B cell (primary cell): ENCODE measurements around the gene NTM. TPM values are rescaled to one million over a fixed set of nuclear protein-coding genes. Genes with fewer than 3 reads are reported as not detected.

Experiments used
- ATAC-seq: fragments of 200-7000 bp; cut with Tn5 transposase; one replicate; pipeline ENCODE4 v1.10.0; 2021; ENCODE audit warnings: low read depth, mild to moderate bottlenecking, moderate number of reproducible peaks, moderate library complexity
- CTCF ChIA-PET: fragments of 350-600 bp; sonication (Branson Sonifier 250); formaldehyde crosslinking; loops from one replicate; lab custom pipeline; 2021; ENCODE audit warnings: antibody characterized with exemption, inconsistent platforms; lab: Charles Lee
- POLR2A ChIA-PET: fragments of 350-600 bp; sonication (Branson Sonifier 250); formaldehyde crosslinking; loops from one replicate; lab custom pipeline; 2021; ENCODE audit warnings: antibody characterized with exemption; lab: Charles Lee
- DNase-seq: peaks from one replicate; pipeline ENCODE4 v3.0.0; 2013
- H2AFZ ChIP-seq: 2 replicates; pipeline ENCODE4 v1.6.1; 2012; ENCODE audit warnings: mild to moderate bottlenecking, low read depth, low read length; ENCODE audit not compliant: insufficient read depth, poor library complexity, severe bottlenecking
- H3K27ac ChIP-seq, 2 donors: 1 replicate in 1 of 2; 2 replicates in 1 of 2; pipeline ENCODE4 v1.5.1; 2012 to 2013; ENCODE audit warnings: low read length in 2 of 2, mild to moderate bottlenecking in 2 of 2, moderate library complexity in 1 of 2
- H3K27me3 ChIP-seq, 4 experiments: fragments of 200-600 bp in 1 of 4; sonication (generic) in 1 of 4; replicated peaks in 1 of 4; 1 replicate in 2 of 4; 2 replicates in 2 of 4; pipeline versions ENCODE4 v1.6.1 to v1.7.0; 2013 to 2016; ENCODE audit warnings: low read length in 3 of 4, mild to moderate bottlenecking in 2 of 4, mixed read lengths in 1 of 4, moderate library complexity in 1 of 4; ENCODE audit not compliant: insufficient read depth in 4 of 4, control insufficient read depth in 3 of 4; ENCODE audit errors: control extremely low read depth in 1 of 4
- H3K36me3 ChIP-seq, 2 experiments: replicated peaks in 1 of 2; 1 replicate in 1 of 2; 2 replicates in 1 of 2; pipeline versions ENCODE4 v1.6.1 to v1.7.1; 2013; ENCODE audit warnings: low read length in 1 of 2; ENCODE audit not compliant: insufficient read depth in 2 of 2, control insufficient read depth in 1 of 2; ENCODE audit errors: control extremely low read depth in 1 of 2, extremely low read depth in 1 of 2
- H3K4me1 ChIP-seq, 2 donors: fragments of 200-600 bp in 1 of 2; sonication (generic) in 1 of 2; 1 replicate in 1 of 2; 2 replicates in 1 of 2; pipeline versions ENCODE4 v1.5.1 to v1.6.1; 2013 to 2017; ENCODE audit warnings: low read length in 2 of 2; ENCODE audit not compliant: control insufficient read depth in 2 of 2, insufficient read depth in 2 of 2
- H3K4me2 ChIP-seq: replicated peaks from 2 replicates; pipeline ENCODE3; 2012; ENCODE audit warnings: mild to moderate bottlenecking, low read depth, low read length; ENCODE audit not compliant: poor library complexity, severe bottlenecking
- H3K4me3 ChIP-seq, 5 experiments: fragments of 200-600 bp in 1 of 5; sonication (generic) in 1 of 5; 1 replicate in 3 of 5; 2 replicates in 2 of 5; pipeline versions ENCODE4 v1.5.1 to v1.7.0; 2011 to 2016; ENCODE audit warnings: low read length in 4 of 5, mild to moderate bottlenecking in 4 of 5, low read depth in 2 of 5, control low read depth in 1 of 5, moderate library complexity in 1 of 5; ENCODE audit not compliant: insufficient read depth in 1 of 5; ENCODE audit errors: control extremely low read depth in 1 of 5, extremely low read depth in 1 of 5
- H3K79me2 ChIP-seq: fragments of 200-600 bp; sonication (generic); one replicate; pipeline ENCODE4 v1.6.0; 2016; ENCODE audit warnings: low read length; ENCODE audit not compliant: control insufficient read depth, insufficient read depth
- H3K9ac ChIP-seq: fragments of 200-600 bp; sonication (generic); 2 replicates; pipeline ENCODE4 v1.6.1; 2017; ENCODE audit warnings: mild to moderate bottlenecking, low read length, moderate library complexity
- H3K9me3 ChIP-seq, 3 donors: one replicate each; pipeline versions ENCODE4 v1.6.1 to v1.7.1; 2013; ENCODE audit warnings: low read length in 2 of 3; ENCODE audit not compliant: control insufficient read depth in 2 of 3, insufficient read depth in 1 of 3; ENCODE audit errors: control extremely low read depth in 1 of 3
- H4K20me1 ChIP-seq: 2 replicates; pipeline ENCODE4 v1.6.0; 2012; ENCODE audit warnings: mild to moderate bottlenecking, low read length; ENCODE audit not compliant: insufficient read depth, control insufficient read depth, poor library complexity, severe bottlenecking
- H3K27ac Mint-ChIP-seq: one replicate; pipeline ENCODE4 v1.8.0; 2021; ENCODE audit warnings: mixed read lengths
- H3K27me3 Mint-ChIP-seq: one replicate; pipeline ENCODE4 v1.8.0; 2021; ENCODE audit warnings: mixed read lengths
- H3K4me1 Mint-ChIP-seq: one replicate; pipeline ENCODE4 v1.8.0; 2021; ENCODE audit warnings: mixed read lengths
- H3K4me3 Mint-ChIP-seq: one replicate; pipeline ENCODE4 v1.8.0; 2021; ENCODE audit warnings: mixed read lengths
- H3K9me3 Mint-ChIP-seq: one replicate; pipeline ENCODE4 v1.8.0; 2022; ENCODE audit warnings: mixed read lengths; ENCODE audit not compliant: insufficient read depth
- EZH2 ChIP-seq: IDR thresholded peaks from 2 replicates; pipeline ENCODE4 v1.6.1; 2012; ENCODE audit warnings: borderline replicate concordance, low read depth, mild to moderate bottlenecking, moderate library complexity, low read length; ENCODE audit not compliant: insufficient read depth, poor library complexity, severe bottlenecking
- WGBS: methylation state at CpG from one replicate; pipeline ENCODE4 v1.1.5; 2013; ENCODE audit warnings: missing lambda C conversion rate; ENCODE audit not compliant: insufficient coverage; 5-methylcytosine and 5-hydroxymethylcytosine counted together
- intact Hi-C: fragments of 100-400 bp; cut with micrococcal nuclease; formaldehyde crosslinking; loops from one replicate; pipeline ENCODE4 v1.10.0; 2022
- polyA plus RNA-seq: library from polyadenylated mRNA; depleted of rRNA; stranded (reverse); fragments of >200 nt; gene quantifications from 2 replicates; pipeline ENCODE4 v1.2.3, GENCODE V29; 2012
- total RNA-seq, 2 donors: library from RNA; stranded (reverse); fragments of 120-200 nt in 1 of 2; gene quantifications; 1 replicate in 1 of 2; 2 replicates in 1 of 2; pipeline versions ENCODE4 v1.2.3 to v1.2.4, GENCODE V29; 2013 to 2022
- TF ChIP-seq, protein P1 (sequence below): fragments of 200-600 bp; IDR thresholded peaks from one replicate; pipeline ENCODE4 v1.8.0; 2022; ENCODE audit warnings: antibody characterized with exemption, mild to moderate bottlenecking

NTM gene
- total and polyA plus RNA-seq, 2 donors (not counting 1 experiment from before 2014, with no cell fraction given), result not detected

DNA sequence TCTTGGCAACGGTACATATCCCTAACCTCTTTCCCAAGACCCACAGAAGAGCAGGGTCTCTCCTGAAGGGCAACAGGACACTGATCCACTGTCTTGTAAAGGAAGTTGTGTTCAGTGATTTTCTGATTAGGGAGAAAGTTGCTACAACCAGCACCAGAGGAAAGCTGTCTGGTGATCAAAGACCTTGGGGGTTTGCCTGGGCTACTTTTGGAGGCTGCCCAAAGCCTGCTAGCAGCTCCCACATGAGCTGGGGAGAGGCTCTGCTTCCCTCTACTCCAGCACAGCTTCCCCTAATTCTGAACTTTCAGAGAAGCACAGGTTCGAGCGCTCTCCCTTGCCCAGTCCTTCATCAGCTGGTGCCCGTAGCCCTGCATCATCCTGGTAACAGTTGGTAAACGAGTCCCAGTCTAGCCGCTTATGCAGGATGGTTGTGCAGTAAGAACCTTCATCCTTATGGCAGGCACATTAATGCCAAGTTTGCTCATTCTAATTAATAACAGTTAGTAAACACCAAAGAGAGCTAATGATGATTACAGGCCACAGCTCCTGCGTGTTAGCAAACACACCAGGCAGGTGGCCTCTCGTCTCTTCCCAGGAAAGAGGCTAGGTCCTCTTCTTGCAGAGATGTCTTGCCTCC lies 173.1 kb downstream of the NTM start:
- H3K27ac Mint-ChIP-seq, result no peak overlapping the region
- no peak overlapping the region for H3K4me2 ChIP-seq
- no peaks in the 10 kb centered on the region for H3K36me3 ChIP-seq
- ChIA-PET POLR2A (no interaction called here), CTCF (no interaction called here)
- no peak for TF ChIP-seq EZH2
- no peak overlapping the region for H3K27ac ChIP-seq
- WGBS, result 66% methylated on average over 6 of the region's 8 CpGs
- ATAC-seq (no peak), DNase-seq (no peak)
- intact Hi-C loops, result no loop called here
- H3K79me2 ChIP-seq, result no peaks in the 10 kb centered on the region
- H3K9me3 Mint-ChIP-seq, result no peaks in the 10 kb centered on the region
- H3K9ac ChIP-seq, result no peak overlapping the region
- no peak overlapping the region for H3K4me3 Mint-ChIP-seq
- no peak overlapping the region for H2AFZ ChIP-seq
- H3K4me3 ChIP-seq, result no peak overlapping the region
- no peaks in the 10 kb centered on the region for H3K27me3 ChIP-seq
- peaks cover 8% of the 10 kb centered on the region for H3K27me3 Mint-ChIP-seq
- peaks cover 0 to 2% (median 2%) of the 10 kb centered on the region in 3 donors for H3K9me3 ChIP-seq
- H3K4me1 Mint-ChIP-seq, result no peaks in the 10 kb centered on the region
- H4K20me1 ChIP-seq, result no peaks in the 10 kb centered on the region
- H3K4me1 ChIP-seq, result no peaks in the 10 kb centered on the region

DNA sequence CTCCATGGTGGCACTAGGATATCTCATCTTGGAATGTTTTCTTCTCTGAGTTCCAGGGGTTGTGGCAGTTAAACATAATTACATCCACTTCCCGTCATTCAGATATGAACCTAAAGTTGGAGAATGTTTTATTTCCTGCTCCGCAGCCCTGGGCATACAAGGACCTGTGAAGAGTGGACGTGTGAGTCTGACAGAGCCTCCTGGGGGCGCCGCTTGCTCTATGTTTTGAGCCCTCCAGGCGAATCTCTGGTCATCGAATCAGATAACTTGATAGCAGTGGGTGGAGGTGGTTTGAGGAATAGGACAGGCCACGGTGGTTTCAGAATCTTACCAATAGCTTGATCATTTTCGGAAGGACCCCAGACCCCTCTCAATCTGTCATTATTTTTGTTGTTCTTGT lies 174.2 kb downstream of the NTM start:
- TF ChIP-seq EZH2, result no peak
- TF ChIP-seq, protein P1, sequence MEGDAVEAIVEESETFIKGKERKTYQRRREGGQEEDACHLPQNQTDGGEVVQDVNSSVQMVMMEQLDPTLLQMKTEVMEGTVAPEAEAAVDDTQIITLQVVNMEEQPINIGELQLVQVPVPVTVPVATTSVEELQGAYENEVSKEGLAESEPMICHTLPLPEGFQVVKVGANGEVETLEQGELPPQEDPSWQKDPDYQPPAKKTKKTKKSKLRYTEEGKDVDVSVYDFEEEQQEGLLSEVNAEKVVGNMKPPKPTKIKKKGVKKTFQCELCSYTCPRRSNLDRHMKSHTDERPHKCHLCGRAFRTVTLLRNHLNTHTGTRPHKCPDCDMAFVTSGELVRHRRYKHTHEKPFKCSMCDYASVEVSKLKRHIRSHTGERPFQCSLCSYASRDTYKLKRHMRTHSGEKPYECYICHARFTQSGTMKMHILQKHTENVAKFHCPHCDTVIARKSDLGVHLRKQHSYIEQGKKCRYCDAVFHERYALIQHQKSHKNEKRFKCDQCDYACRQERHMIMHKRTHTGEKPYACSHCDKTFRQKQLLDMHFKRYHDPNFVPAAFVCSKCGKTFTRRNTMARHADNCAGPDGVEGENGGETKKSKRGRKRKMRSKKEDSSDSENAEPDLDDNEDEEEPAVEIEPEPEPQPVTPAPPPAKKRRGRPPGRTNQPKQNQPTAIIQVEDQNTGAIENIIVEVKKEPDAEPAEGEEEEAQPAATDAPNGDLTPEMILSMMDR, result no peak
- H3K27ac ChIP-seq, result no peak overlapping the region
- DNase-seq, result no peak
- no peaks in the 10 kb centered on the region for H3K36me3 ChIP-seq
- POLR2A ChIA-PET, result no interaction called here
- peaks cover 0 to 2% (median 2%) of the 10 kb centered on the region in 3 donors for H3K9me3 ChIP-seq
- Mint-ChIP-seq H3K27me3 (peaks cover 8% of the 10 kb centered on the region), H3K27ac (no peak overlapping the region), H3K9me3 (no peaks in the 10 kb centered on the region), H3K4me1 (no peaks in the 10 kb centered on the region), H3K4me3 (no peak overlapping the region)
- H3K9ac ChIP-seq, result no peak overlapping the region
- no peak overlapping the region for H2AFZ ChIP-seq
- WGBS, result no CpG with 5 or more reads among the region's 9 CpGs
- no peaks in the 10 kb centered on the region for H3K79me2 ChIP-seq
- no peaks in the 10 kb centered on the region for H4K20me1 ChIP-seq
- ATAC-seq, result no peak
- no peaks in the 10 kb centered on the region for H3K4me1 ChIP-seq
- intact Hi-C loops, result no loop called here
- CTCF ChIA-PET, result no interaction called here
- no peak overlapping the region for H3K4me3 ChIP-seq
- H3K27me3 ChIP-seq, result no peaks in the 10 kb centered on the region
- no peak overlapping the region for H3K4me2 ChIP-seq
